Measurements from ENCODE around the gene CDK5RAP2. TPM values are rescaled to one million over a fixed set of nuclear protein-coding genes. Genes with fewer than 3 reads are reported as not detected.

CDK5RAP2 gene
- total and polyA plus RNA-seq, 10 of the 15 experiments (the other 5 are each of a cell fraction or from before 2014, with no cell fraction given): 16.2 to 53.5 (median 34.5) TPM

DNA sequence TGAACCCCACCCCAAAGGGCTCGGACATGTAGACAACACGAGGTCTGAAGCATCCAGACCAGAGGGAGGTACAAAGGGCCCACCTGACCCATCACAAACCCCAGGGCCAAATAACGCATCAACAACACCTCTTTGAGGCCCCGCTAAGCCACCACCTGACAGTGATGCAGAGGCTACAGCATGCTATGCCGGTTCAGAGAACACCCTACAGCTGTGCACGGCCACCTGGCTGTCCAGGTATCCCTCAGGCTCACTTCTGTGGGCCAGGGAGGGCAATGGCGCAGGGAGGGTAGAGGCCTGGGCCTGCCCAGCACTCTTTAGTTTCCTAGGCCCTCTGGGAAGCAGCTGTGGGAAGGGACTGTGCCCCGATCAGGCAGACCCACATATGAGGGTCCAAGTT, 190.1 kb downstream of the CDK5RAP2 start:
- DNase-seq (ENCODE audit: low read depth, low spot score): no peak
- Histone ChIP-seq H3K36me3 (ENCODE audit: control insufficient read depth in 2 of 2, insufficient read depth in 2 of 2, low read length in 1 of 2) (peaks cover 25% of the 10 kb centered on the region in 2 experiments), H3K27ac (ENCODE audit: control insufficient read depth, insufficient read depth) (no peak overlapping the region), H3K4me2 (ENCODE audit: control insufficient read depth, insufficient read depth) (no peak overlapping the region), H3K4me1 (ENCODE audit: control insufficient read depth, insufficient read depth, low read length) (no peaks in the 10 kb centered on the region), H3K79me2 (ENCODE audit: control insufficient read depth, insufficient read depth, low read length) (no peaks in the 10 kb centered on the region), H2AFZ (ENCODE audit: control insufficient read depth, low read depth, low read length) (no peak overlapping the region), H3K9me3 (replicated peaks; ENCODE audit: control insufficient read depth, insufficient read depth, low read length) (no peaks in the 10 kb centered on the region), H3K9ac (ENCODE audit: control insufficient read depth, insufficient read depth, low read length) (no peak overlapping the region), H3K4me3 (no peak overlapping the region), H4K20me1 (ENCODE audit: control insufficient read depth, insufficient read depth) (0 out of 2 replicates have a peak, but pooled peaks cover 2% of the 10 kb centered on the region), H3K27me3 (replicated peaks in 1 of 2; ENCODE audit: control insufficient read depth in 2 of 2, insufficient read depth in 2 of 2, low read length in 1 of 2) (no peaks in the 10 kb centered on the region)
- intact Hi-C loops (cut with micrococcal nuclease; ENCODE audit: unreplicated experiment) (no loop called here), in situ Hi-C loops (cut with MboI) (no loop called here)
- ChIA-PET CTCF (no interaction called here), RAD21 (ENCODE audit: unreplicated experiment) (no interaction called here), SMC1A (ENCODE audit: uncharacterized antibody, unreplicated experiment) (no interaction called here), POLR2A (no interaction called here)
- TF ChIP-seq NRF1 (conservative IDR thresholded peaks at IDR 0.05; ENCODE audit: low read depth, low read length) (no peak), TCF3 (IDR thresholded peaks at IDR 0.05; ENCODE audit: borderline replicate concordance, insufficient read depth, low read depth, low read length) (no peak), CREB1 (IDR thresholded peaks at IDR 0.05; ENCODE audit: low read depth) (no peak), DPF2 (IDR thresholded peaks at IDR 0.05) (no peak), MXI1 (IDR thresholded peaks at IDR 0.05; ENCODE audit: low read depth, low read length) (no peak), FOXM1 (IDR thresholded peaks at IDR 0.05; ENCODE audit: low read depth, low read length) (no peak), SREBF2 (IDR thresholded peaks at IDR 0.05; ENCODE audit: low read length) (no peak), ZNF622 (IDR thresholded peaks at IDR 0.05) (no peak)
- TF ChIP-seq, protein P1, sequence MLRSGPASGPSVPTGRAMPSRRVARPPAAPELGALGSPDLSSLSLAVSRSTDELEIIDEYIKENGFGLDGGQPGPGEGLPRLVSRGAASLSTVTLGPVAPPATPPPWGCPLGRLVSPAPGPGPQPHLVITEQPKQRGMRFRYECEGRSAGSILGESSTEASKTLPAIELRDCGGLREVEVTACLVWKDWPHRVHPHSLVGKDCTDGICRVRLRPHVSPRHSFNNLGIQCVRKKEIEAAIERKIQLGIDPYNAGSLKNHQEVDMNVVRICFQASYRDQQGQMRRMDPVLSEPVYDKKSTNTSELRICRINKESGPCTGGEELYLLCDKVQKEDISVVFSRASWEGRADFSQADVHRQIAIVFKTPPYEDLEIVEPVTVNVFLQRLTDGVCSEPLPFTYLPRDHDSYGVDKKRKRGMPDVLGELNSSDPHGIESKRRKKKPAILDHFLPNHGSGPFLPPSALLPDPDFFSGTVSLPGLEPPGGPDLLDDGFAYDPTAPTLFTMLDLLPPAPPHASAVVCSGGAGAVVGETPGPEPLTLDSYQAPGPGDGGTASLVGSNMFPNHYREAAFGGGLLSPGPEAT (IDR thresholded peaks at IDR 0.05; ENCODE audit: low read depth): no peak
- TF ChIP-seq, protein P2, sequence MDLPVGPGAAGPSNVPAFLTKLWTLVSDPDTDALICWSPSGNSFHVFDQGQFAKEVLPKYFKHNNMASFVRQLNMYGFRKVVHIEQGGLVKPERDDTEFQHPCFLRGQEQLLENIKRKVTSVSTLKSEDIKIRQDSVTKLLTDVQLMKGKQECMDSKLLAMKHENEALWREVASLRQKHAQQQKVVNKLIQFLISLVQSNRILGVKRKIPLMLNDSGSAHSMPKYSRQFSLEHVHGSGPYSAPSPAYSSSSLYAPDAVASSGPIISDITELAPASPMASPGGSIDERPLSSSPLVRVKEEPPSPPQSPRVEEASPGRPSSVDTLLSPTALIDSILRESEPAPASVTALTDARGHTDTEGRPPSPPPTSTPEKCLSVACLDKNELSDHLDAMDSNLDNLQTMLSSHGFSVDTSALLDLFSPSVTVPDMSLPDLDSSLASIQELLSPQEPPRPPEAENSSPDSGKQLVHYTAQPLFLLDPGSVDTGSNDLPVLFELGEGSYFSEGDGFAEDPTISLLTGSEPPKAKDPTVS (IDR thresholded peaks at IDR 0.05; ENCODE audit: low read depth, low read length): no peak
- no TSS peak for BruUV-seq (replicated peaks)
- ATAC-seq: no peak
- 97% methylated on average over 8 of the region's 8 CpGs for WGBS (ENCODE audit: insufficient coverage, insufficient replicate concordance, low lambda C conversion rate, missing lambda C conversion rate)
- FAIRE-seq: no peak
